Hepatocyte (in vitro differentiated cells): ENCODE data around the gene UQCRHL. TPM values are rescaled to one million over a fixed set of nuclear protein-coding genes. Genes with fewer than 3 reads are reported as not detected.

Experiments used
- DNase-seq: peaks from one replicate; pipeline ENCODE4 v3.0.0-alpha.2; 2016; ENCODE audit warnings: low spot score
- H2AFZ ChIP-seq: fragments of 200-600 bp; sonication (generic); 2 replicates; pipeline ENCODE4 v1.6.0; 2016; ENCODE audit warnings: antibody characterized with exemption, mild to moderate bottlenecking
- H3K27ac ChIP-seq: fragments of 200-600 bp; sonication (generic); 2 replicates; pipeline ENCODE4 v1.5.1; 2016; ENCODE audit warnings: mild to moderate bottlenecking
- H3K27me3 ChIP-seq: fragments of 200-600 bp; sonication (generic); 2 replicates; pipeline ENCODE4 v1.6.1; 2016
- H3K36me3 ChIP-seq: fragments of 200-600 bp; sonication (generic); replicated peaks from 2 replicates; pipeline ENCODE4 v1.5.1; 2016; ENCODE audit warnings: low read depth; ENCODE audit not compliant: insufficient read depth
- H3K4me1 ChIP-seq: fragments of 200-600 bp; sonication (generic); 2 replicates; pipeline ENCODE4 v1.5.1; 2016; ENCODE audit warnings: mild to moderate bottlenecking, moderate library complexity; ENCODE audit not compliant: insufficient read depth
- H3K4me2 ChIP-seq: fragments of 200-600 bp; sonication (generic); 2 replicates; pipeline ENCODE4 v1.6.0; 2016
- H3K4me3 ChIP-seq: fragments of 200-600 bp; sonication (generic); 2 replicates; pipeline ENCODE4 v1.5.1; 2016; ENCODE audit warnings: mild to moderate bottlenecking
- H3K79me2 ChIP-seq: fragments of 200-600 bp; sonication (generic); 2 replicates; pipeline ENCODE4 v1.6.0; 2017; ENCODE audit warnings: mild to moderate bottlenecking
- H3K9me2 ChIP-seq: fragments of 200-600 bp; sonication (generic); replicated peaks from 2 replicates; pipeline ENCODE4 v1.6.0; 2017; ENCODE audit warnings: mild to moderate bottlenecking; ENCODE audit not compliant: insufficient read depth
- H3K9me3 ChIP-seq: fragments of 200-600 bp; sonication (generic); 2 replicates; pipeline ENCODE4 v1.5.1; 2016; ENCODE audit warnings: low read depth, mild to moderate bottlenecking
- H4K20me1 ChIP-seq: fragments of 200-600 bp; sonication (generic); 2 replicates; pipeline ENCODE4 v1.6.0; 2016; ENCODE audit warnings: mild to moderate bottlenecking; ENCODE audit not compliant: insufficient read depth, poor library complexity, severe bottlenecking
- CTCF ChIP-seq: fragments of 200-600 bp; sonication (generic); IDR thresholded peaks from 2 replicates; pipeline ENCODE4 v1.5.1; 2016; ENCODE audit warnings: antibody characterized with exemption, mild to moderate bottlenecking; ENCODE audit not compliant: poor library complexity
- EZH2 ChIP-seq: fragments of 200-600 bp; sonication (generic); IDR thresholded peaks from 2 replicates; pipeline ENCODE4 v1.6.1; 2016; ENCODE audit warnings: antibody characterized with exemption, mild to moderate bottlenecking, borderline replicate concordance
- EZH2phosphoT487 ChIP-seq: fragments of 200-600 bp; sonication (generic); IDR thresholded peaks from one replicate; pipeline ENCODE4 v1.6.1; 2018; ENCODE audit warnings: antibody characterized with exemption, mild to moderate bottlenecking, low read depth, moderate library complexity; ENCODE audit not compliant: unreplicated experiment, severe bottlenecking
- WGBS: methylation state at CpG from one replicate; pipeline ENCODE4 v1.1.6; 2016; ENCODE audit warnings: low lambda C conversion rate; ENCODE audit errors: missing lambda C conversion rate; 5-methylcytosine and 5-hydroxymethylcytosine counted together
- polyA plus RNA-seq: library from polyadenylated mRNA; unstranded; fragments of >200 nt; fragmentation: Nextera tagmentation; extraction: Ambion mirVana; gene quantifications from 2 replicates; pipeline ENCODE4 v1.2.1, GENCODE V29; 2016
- total RNA-seq: library from RNA; depleted of rRNA; stranded (reverse); fragments of >200 nt; gene quantifications from 2 replicates; pipeline ENCODE4 v1.2.3, GENCODE V29; 2014

The UQCRHL gene
- total and polyA plus RNA-seq, 2 experiments from 2014 or later: 1.0 to 2.6 TPM

- H3K27ac ChIP-seq: no peak overlapping the region
- H3K4me3 ChIP-seq: no peak overlapping the region
- no peaks in the 10 kb centered on the region for H3K79me2 ChIP-seq
- H3K27me3 ChIP-seq: no peaks in the 10 kb centered on the region
- no peak for DNase-seq
- no peaks in the 10 kb centered on the region for H4K20me1 ChIP-seq
- peaks cover 24% of the 10 kb centered on the region for H3K4me1 ChIP-seq
- H3K9me3 ChIP-seq: no peaks in the 10 kb centered on the region
- TF ChIP-seq CTCF: no peak
- no peak for TF ChIP-seq EZH2
- no peak for TF ChIP-seq EZH2phosphoT487
- no peak overlapping the region for H3K4me2 ChIP-seq
- H2AFZ ChIP-seq: no peak overlapping the region
- no peaks in the 10 kb centered on the region for H3K36me3 ChIP-seq
- no peaks in the 10 kb centered on the region for H3K9me2 ChIP-seq
- WGBS: 78% methylated on average over 8 of the region's 8 CpGs
These were observed 3.4 kb downstream of the UQCRHL start for GRCh38 chr1:15804060-15804459.

GRCh38 chr1:15803380-15803779 lies 4.1 kb downstream of the UQCRHL start:
- Histone ChIP-seq H3K4me1 (peaks cover 27% of the 10 kb centered on the region), H3K79me2 (no peaks in the 10 kb centered on the region), H3K4me2 (no peak overlapping the region), H3K27me3 (no peaks in the 10 kb centered on the region), H3K27ac (no peak overlapping the region), H2AFZ (no peak overlapping the region), H3K4me3 (no peak overlapping the region), H3K9me3 (no peaks in the 10 kb centered on the region), H3K9me2 (no peaks in the 10 kb centered on the region), H4K20me1 (no peaks in the 10 kb centered on the region), H3K36me3 (no peaks in the 10 kb centered on the region)
- peak; percentile 48 for DNase-seq
- WGBS: 34% methylated on average over 4 of the region's 4 CpGs
- TF ChIP-seq EZH2phosphoT487 (no peak), EZH2 (no peak), CTCF (peak; percentile 52)

GRCh38 chr1:15802234-15802965 lies 5.0 kb downstream of the UQCRHL start:
- TF ChIP-seq EZH2phosphoT487 (no peak), EZH2 (no peak), CTCF (no peak)
- Histone ChIP-seq H3K27me3 (no peaks in the 10 kb centered on the region), H2AFZ (no peak overlapping the region), H3K27ac (peak overlapping the region; percentile 82), H3K9me3 (no peaks in the 10 kb centered on the region), H3K9me2 (no peaks in the 10 kb centered on the region), H4K20me1 (no peaks in the 10 kb centered on the region), H3K4me3 (no peak overlapping the region), H3K79me2 (no peaks in the 10 kb centered on the region), H3K4me2 (peak overlapping the region; percentile 20), H3K4me1 (peaks cover 27% of the 10 kb centered on the region), H3K36me3 (no peaks in the 10 kb centered on the region)
- 56% methylated on average over 17 of the region's 17 CpGs for WGBS
- no peak for DNase-seq
